ENCODE results near the gene TMEM132A.

TMEM132A gene

DNA sequence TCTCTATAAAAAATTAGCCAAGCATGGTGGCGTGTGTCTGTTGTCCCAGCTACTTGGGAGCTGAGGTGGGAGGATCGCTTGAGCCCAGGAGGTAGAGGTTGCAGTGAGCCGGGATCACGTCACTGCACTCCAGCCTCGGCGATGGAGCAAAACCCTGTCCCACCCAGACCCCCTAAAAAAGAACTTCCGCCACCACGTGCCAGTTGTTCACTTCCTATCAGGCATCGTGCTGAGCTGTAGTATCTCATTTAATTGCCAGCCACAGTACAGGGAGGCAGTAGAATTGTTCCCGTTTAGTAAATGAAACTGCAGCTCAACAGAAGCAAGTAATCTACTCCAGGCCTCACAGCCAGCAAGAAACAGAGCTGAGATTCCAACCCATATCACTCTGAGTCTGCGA is 3.0 kb upstream of the TMEM132A start:
- no peak for DNase-seq (ENCODE audit: low read depth, low spot score)

DNA sequence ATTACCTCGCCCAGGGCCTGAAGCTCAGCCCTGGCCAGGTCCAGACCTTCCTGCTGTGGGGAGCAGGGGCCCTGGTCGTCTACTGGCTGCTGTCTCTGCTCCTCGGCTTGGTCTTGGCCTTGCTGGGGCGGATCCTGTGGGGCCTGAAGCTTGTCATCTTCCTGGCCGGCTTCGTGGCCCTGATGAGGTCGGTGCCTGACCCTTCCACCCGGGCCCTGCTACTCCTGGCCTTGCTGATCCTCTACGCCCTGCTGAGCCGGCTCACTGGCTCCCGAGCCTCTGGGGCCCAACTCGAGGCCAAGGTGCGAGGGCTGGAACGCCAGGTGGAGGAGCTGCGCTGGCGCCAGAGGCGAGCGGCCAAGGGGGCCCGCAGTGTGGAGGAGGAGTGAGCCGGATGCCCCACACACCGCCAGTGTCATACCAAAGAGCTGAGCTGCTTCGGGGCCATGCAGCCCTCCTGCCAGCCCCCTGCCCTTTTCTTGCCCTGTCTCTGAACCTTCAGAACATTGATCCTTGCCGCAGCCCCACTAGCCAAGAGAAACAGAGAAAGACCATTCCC is 2.4 kb upstream of the TMEM132A start:
- no peak for DNase-seq (ENCODE audit: low read depth, low spot score)

DNA sequence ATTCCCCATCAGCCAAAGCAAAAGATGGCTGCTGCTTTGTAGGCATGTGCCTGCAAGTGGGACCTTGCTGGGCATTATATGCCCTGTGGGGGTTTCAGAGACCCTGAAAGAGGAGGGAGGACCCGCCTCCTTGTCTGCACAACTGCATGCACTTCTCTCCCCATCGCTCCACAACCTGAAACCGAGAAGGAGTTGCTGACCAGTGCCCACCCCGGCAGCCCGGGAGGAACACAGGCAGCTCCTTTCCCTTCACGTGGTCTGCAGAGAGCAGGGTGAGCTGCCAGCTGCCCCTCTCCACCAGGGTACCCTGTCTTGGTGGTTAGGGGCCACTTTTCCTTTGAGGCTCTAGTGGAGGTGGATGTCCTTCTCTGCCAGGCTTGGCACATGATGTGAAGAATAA is 1.4 kb upstream of the TMEM132A start:
- DNase-seq (ENCODE audit: low read depth, low spot score): no peak

DNA sequence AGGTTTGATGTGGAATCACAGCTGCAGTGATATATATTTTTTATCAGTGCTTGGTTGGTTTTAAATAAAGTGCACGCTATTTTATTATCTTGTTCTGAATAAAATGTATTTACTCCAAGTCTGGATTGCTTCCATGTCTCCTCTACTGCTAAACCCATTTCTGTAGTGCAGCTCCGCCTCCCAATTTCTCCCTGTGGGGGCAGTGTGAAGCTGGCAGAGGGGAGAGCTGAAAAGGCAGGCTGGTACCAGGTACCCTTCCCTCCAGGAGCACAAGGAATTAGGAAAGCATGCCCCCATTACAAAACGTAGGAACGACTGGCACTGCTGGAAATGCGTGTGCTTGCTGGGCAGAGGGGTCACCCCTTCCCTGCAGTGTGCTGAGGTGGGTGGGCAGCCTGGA is 934 bp upstream of the TMEM132A start:
- DNase-seq (ENCODE audit: low read depth, low spot score): no peak

DNA sequence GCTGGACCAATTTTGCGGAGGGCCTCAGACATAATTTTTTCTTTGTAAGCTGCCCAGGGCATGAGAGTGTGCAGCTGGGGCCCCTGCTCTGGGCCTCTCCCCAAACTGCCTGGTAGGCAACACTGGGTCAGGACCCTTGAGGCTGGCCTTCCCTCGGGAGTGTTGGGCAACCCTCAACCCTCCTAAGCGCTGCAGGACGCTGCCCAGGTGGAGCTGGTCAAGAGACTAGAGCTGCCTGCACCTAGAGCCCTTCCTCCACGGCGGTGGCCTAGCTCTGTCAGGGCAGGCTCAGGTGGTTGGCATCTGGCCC is 505 bp upstream of the TMEM132A start:
- no peak for DNase-seq (ENCODE audit: low read depth, low spot score)

DNA sequence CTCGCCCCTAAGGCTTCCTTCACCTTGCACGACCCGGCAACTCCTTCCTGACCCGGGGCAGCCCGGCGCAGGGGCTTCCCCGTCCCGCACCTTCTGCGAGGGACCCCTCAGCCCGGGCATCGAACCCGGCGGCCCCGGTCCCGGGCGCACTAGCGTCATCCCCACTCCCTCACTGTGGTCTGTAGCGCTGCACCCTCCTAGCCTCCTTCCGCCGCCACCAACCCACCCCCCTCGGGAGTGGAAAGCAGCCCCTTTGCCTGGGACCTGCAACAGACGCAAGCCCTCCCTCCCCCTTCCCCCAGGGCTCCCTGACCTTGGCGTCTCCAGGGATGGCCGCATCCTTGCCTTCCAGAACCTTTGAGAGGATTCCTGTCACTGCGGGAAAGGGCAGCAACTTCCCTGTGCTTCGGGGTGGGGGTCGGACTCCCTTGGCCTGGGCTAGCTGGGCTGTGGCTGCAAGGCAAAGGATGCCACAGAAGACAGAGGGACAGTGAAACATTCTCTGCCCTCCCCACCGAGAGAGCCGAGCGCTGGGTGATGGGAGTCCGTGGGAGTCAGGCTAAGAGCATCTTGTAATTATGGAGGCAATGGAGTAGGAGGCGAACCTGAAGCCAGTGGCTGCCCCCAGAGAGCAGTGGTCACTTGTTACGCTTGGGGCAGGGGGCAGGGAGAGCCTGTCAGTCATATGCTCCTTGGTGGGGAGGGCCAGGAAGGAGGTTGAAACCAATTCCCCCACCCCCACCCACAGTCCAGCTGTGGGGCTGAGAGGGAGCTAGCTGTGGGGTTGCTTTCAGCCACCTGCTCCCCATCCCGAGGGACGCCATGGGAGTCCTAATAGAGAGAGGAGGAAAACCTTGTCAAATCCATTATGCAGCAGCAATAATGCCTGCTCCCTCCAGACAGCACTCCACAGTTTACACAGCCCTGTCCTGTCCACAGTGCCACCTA is 920 bp downstream of the TMEM132A start:
- no peak for DNase-seq (ENCODE audit: low read depth, low spot score)

DNA sequence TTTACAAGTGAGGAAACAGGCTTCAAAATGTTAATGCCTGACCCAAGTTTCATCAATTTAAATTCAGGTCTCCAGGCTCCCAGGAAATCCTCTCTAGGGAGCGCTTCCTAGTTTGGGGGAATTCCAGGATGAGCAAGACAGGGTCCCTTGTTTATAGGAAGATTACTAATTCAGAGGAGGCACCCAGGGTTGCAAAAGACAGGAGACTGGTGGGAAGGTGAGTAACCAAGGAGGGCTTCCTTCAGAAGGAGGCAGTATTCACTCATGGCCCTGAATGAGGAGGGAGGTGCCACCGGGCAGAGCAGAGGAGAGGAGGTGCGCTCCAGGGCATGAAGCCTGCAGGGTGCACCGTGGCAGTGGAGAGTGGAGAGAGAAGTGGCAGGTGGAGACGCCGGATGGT is 1.6 kb downstream of the TMEM132A start:
- DNase-seq (ENCODE audit: low read depth, low spot score): no peak

DNA sequence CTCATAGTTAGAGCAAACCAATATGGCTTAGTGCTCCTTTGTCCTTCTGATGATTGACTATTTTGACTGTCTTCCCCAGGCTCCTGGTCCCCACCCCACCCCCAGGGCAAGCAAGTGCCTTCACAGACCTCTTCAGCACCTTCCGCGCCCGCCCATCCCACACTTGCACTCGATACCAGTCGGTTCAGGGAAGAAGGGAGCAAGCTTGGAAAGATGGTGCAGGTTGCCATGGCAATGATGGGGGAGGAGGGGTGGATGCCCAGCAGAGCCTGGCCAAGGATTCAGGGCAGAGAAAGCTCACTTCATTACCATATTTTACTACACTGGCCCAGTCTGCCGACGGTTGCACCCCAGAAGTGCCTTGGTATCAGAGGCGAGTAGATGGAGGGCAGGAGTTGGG is 2.2 kb downstream of the TMEM132A start:
- DNase-seq (ENCODE audit: low read depth, low spot score): no peak

DNA sequence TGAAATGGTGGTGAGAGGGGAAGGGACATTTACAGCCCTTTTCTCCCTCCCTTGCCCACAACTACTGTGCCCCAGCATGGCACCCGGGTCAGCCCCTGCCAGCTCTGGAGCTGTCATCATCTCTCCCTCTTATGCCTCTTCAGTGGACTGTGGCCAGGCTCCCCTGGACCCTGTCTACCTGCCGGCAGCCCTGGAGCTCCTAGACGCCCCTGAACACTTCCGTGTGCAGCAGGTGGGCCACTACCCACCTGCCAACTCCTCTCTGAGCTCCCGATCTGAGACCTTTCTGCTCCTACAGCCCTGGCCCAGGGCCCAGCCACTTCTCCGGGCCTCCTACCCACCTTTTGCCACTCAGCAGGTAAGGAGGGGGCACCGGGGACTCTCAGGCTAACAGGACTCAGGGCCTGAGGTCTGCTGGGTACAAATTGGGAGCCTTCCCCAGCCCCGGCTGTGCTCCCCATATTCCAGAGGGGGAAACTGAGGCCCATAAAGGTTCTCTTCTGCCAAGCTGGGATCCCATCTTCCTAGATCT is 2.9 kb downstream of the TMEM132A start:
- no peak for DNase-seq (ENCODE audit: low read depth, low spot score)

DNA sequence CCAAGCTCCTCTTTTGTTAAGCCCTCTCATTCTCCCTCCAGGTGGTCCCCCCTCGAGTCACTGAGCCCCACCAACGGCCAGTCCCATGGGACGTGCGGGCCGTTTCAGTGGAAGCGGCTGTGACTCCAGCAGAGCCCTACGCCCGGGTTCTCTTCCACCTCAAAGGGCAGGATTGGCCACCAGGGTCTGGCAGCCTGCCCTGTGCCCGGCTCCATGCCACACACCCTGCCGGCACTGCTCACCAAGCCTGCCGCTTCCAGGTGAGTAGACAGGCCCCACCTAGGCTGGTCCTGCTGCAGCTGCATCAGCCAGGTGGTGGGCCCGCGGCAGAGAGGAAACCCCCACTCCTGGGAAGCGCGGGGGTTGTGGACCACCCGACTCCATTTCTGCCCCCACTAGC is 3.3 kb downstream of the TMEM132A start:
- no peak for DNase-seq (ENCODE audit: low read depth, low spot score)

DNA sequence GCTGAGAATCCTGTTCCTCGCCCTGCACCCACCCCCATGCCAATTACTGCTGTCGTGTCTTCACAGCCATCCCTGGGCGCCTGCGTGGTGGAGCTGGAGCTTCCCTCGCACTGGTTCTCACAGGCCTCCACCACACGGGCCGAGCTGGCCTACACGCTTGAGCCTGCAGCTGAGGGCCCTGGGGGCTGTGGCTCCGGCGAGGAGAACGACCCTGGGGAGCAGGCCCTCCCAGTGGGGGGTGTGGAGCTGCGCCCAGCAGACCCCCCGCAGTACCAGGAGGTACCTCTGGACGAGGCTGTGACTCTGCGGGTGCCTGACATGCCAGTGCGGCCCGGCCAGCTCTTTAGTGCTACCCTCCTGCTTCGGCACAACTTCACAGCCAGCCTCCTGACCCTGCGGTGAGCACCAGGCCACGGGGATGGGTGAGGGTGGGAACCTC is 4.3 kb downstream of the TMEM132A start:
- no peak for DNase-seq (ENCODE audit: low read depth, low spot score)

DNA sequence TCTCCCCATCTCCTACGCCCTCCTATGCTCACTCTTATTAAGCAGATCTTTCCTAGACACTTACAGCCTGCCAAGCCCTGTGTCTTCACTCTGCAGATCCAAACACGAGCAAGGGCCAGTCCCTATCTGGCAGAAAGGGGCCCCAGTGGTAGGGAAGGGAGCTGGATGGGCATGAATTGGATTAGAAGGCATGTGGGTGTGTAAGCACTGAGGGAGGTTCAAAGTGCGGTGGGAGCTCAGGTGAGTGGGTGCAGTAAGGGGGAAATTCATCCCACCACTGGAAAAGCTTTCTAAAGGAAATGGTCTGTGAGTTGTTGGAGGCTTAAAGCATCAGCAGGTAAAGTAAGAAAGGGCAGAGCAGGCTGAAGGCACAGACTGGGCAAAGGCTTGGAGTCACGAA is 5.5 kb downstream of the TMEM132A start:
- no peak for DNase-seq (ENCODE audit: low read depth, low spot score)

DNA sequence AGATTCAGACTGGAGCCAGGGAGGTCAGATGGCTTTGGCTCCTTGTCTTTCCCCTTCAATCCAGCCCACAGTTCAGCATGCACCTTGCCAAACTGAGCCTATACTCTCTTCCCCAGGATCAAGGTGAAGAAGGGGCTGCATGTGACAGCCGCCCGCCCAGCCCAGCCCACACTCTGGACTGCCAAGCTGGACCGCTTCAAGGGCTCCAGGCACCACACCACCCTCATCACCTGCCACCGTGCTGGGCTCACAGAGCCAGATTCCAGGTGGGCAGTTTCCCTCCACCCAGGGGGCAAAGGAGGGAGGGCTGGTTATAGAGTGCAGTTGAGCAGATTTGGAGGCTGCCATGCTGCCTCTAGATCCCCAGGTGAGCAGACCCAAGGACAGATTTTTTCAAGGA is 6.1 kb downstream of the TMEM132A start:
- no peak for DNase-seq (ENCODE audit: low read depth, low spot score)

DNA sequence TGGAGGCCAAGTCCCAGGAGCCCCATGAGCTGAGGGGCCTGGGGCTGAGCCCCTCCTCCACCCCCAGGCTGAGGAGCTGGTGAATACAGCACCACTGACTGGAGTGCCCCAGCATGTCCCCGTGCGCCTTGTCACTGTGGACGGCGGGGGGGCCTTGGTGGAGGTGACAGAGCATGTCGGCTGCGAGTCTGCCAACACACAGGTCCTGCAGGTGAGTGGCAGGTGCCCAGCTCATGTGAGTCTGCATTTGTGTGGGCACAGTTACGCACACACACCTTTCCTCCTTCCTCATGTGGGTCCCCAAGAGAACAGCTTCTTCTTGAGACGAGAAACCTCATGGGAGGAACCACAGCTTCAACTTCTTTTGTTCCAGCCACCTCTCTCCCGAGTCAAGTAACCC is 7.7 kb downstream of the TMEM132A start:
- no peak for DNase-seq (ENCODE audit: low read depth, low spot score)

DNA sequence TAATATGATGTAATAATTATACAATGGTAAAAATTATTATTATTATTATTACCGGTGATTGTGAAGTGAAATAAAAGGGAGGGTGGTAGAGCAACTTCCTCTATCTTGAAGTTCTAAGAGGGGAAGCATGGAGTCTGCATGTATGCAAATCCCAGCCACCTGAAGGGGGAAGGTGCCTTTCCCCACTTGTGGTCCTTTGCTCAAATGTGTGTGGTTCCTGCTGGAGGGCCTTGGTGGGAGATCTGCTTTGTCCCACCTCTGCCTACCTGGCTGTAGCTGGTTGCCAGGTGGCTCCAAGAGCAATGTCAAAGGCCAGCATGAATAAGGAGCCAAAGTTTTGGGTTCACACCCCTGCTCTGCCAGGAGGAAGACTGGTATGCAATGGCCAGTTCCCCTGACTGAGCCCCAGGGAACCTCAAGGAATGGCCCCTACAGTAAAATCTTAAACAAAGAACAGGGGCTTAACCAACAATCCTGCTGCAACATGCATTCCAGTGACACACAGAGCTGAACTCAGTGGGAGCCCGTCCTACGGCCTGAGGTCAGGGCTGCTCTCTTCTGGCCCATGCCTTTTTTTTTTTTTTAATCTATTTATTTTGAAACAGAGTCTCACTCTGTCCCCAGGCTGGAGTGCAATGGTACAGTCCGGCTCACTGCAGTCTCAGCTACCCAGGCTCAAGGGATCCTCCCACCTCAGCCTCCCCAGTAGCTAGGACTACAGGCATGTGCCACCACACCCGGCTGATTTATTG is 8.5 kb downstream of the TMEM132A start:
- DNase-seq (ENCODE audit: low read depth, low spot score): no peak

DNA sequence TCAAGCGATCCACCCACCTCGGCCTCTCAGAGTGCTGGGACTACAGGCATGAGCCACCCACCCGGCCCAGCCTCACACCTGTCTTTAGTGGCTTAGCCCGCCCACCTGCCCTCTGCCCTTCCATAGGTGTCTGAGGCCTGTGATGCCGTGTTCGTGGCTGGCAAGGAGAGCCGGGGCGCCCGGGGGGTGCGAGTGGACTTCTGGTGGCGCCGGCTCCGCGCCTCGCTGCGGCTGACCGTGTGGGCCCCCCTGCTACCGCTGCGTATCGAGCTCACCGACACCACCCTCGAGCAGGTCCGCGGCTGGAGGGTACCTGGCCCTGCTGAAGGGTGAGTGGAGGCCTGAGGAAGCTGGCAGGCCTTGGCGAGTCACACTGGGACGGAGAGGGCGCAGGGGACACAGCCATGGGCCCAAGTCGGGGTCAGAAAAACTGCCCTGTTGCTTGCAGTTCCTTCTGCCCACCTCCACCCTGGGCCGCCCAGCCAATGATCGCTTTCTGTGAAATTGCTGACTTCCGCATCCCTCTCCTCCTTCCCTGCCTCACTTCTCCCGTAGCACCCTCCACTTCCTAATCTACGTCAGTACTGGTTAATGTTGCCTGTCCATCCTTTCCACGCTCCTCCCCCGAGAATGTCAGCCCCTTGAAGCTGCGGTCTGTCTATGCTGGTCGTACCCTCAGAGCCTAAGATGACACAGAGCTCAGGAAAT is 9.3 kb downstream of the TMEM132A start:
- no peak for DNase-seq (ENCODE audit: low read depth, low spot score)

DNA sequence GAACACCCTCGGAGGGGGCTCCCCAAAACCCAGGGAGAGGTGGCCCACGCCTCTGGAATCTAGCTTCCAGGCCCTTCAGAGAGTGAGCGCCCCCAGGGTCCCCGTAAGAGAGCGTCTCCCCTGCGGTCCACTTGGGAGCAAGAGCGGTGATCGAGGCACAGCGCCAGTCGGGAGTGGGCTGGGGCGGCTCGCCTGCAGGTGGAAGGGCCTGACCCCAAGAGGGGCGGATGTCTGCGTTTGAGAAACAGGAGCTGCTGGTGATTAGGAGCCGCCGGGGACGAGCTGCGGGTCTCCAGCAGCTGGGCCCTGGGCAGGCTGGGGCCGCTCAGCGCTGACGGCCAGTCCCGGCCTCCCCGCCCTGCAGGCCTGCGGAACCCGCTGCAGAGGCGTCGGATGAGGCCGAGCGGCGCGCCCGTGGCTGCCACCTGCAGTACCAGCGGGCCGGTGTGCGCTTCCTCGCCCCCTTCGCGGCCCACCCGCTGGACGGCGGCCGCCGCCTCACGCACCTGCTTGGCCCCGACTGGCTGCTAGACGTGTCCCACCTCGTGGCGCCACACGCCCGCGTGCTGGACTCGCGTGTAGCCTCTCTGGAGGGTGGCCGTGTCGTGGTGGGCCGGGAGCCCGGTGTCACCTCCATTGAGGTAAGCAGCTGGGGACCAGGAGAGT is 10.0 kb downstream of the TMEM132A start:
- DNase-seq (ENCODE audit: low read depth, low spot score): no peak

DNA sequence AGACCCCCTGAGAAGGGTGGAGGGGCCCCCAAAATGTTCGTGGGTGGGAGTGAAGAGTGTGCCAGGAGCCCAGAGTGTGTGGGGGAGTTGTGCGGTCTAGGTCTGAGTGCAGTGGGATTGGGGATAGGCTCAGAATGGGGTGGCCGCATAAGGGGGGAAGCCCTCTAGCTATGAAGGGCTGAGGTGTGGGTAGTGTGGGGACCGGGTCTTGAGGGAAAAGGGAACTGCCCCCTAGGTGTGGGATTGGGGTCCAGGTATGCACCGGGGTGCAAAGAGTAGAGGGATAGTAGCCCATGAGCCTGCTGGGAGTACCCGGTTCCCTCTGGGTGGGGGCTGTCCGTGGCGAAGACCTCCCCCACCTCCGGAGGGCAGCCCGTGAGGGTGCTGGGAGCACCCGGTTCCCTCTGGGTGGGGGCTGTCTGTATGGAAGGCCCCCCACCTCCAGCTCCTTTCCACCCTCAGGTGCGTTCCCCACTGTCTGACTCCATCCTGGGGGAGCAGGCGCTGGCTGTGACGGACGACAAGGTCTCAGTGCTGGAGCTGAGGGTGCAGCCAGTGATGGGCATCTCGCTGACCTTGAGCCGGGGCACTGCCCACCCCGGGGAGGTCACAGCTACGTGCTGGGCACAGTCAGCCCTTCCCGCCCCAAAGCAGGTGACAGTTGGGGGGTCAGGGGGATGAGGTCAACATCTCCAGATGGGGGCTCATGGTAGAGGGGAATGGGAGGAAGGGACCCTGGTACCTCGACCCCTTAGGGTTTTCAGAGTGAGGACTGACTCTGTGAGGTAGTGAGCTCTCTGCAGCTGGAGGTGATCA is 10.7 kb downstream of the TMEM132A start:
- DNase-seq (ENCODE audit: low read depth, low spot score): no peak

DNA sequence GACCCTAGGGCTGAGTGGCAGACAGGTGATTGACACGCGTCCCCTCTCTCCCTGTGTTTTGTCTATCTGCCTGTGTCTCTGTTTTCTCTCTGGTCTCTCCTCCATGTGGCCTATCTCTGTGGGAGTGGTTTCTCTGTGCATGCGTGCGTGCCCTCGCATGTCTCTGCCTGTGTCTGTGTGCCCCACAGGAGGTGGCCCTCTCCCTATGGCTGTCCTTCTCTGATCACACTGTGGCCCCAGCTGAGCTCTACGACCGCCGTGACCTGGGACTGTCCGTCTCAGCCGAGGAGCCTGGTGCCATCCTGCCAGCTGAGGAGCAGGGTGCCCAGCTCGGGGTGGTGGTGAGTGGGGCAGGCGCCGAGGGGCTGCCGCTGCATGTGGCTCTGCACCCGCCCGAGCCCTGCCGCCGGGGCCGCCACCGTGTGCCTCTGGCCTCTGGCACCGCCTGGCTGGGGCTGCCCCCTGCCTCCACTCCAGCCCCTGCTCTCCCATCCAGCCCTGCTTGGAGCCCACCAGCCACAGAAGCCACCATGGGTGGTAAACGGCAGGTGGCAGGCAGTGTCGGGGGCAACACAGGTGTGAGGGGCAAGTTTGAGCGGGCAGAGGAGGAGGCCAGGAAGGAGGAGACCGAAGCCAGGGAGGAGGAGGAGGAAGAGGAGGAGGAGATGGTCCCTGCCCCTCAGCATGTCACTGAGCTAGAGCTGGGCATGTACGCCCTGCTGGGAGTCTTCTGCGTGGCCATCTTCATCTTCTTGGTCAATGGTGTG is 11.6 kb downstream of the TMEM132A start:
- no peak for DNase-seq (ENCODE audit: low read depth, low spot score)
